Osteocyte (in vitro differentiated cells): ENCODE data around the gene ATP6V0B. TPM values are rescaled to one million over a fixed set of nuclear protein-coding genes. Genes with fewer than 3 reads are reported as not detected.

ENCODE experiments used
- DNase-seq: peaks from one replicate; pipeline ENCODE4 v3.0.0; 2021; ENCODE audit warnings: mixed read lengths; ENCODE audit not compliant: unreplicated experiment; ENCODE audit errors: extremely low spot score
- H3K27ac Mint-ChIP-seq: one replicate; pipeline ENCODE4 v1.8.0; 2021; ENCODE audit warnings: mild to moderate bottlenecking, mixed read lengths; ENCODE audit not compliant: unreplicated experiment
- H3K27me3 Mint-ChIP-seq: one replicate; pipeline ENCODE4 v1.8.0; 2021; ENCODE audit warnings: mixed read lengths; ENCODE audit not compliant: unreplicated experiment
- H3K36me3 Mint-ChIP-seq: one replicate; pipeline ENCODE4 v1.8.0; 2021; ENCODE audit warnings: mixed read lengths; ENCODE audit not compliant: unreplicated experiment
- H3K4me1 Mint-ChIP-seq: one replicate; pipeline ENCODE4 v1.8.0; 2021; ENCODE audit warnings: mixed read lengths; ENCODE audit not compliant: unreplicated experiment
- H3K4me3 Mint-ChIP-seq: one replicate; pipeline ENCODE4 v1.8.0; 2021; ENCODE audit warnings: mild to moderate bottlenecking, moderate library complexity, mixed read lengths; ENCODE audit not compliant: unreplicated experiment
- H3K9me3 Mint-ChIP-seq: one replicate; pipeline ENCODE4 v1.8.0; 2021; ENCODE audit warnings: mixed read lengths; ENCODE audit not compliant: unreplicated experiment
- total RNA-seq: library from RNA; stranded (reverse); gene quantifications from 2 replicates; pipeline ENCODE4 v1.2.1, GENCODE V29; 2021
- TF ChIP-seq, protein P1 (sequence below): fragments of 200-600 bp; sonication (generic); IDR thresholded peaks from 2 replicates; pipeline ENCODE4 v1.5.0; 2021; ENCODE audit warnings: antibody characterized with exemption, mild to moderate bottlenecking, moderate library complexity

The ATP6V0B gene
- total RNA-seq, 1 donor from 2014 or later, result 128 TPM

- no peak for DNase-seq
- Mint-ChIP-seq H3K4me1 (peaks cover 27% of the 10 kb centered on the region), H3K4me3 (peak overlapping the region; percentile 67), H3K9me3 (no peaks in the 10 kb centered on the region), H3K27me3 (no peaks in the 10 kb centered on the region), H3K36me3 (peaks cover 4% of the 10 kb centered on the region), H3K27ac (no peak overlapping the region)
- TF ChIP-seq, protein P1, sequence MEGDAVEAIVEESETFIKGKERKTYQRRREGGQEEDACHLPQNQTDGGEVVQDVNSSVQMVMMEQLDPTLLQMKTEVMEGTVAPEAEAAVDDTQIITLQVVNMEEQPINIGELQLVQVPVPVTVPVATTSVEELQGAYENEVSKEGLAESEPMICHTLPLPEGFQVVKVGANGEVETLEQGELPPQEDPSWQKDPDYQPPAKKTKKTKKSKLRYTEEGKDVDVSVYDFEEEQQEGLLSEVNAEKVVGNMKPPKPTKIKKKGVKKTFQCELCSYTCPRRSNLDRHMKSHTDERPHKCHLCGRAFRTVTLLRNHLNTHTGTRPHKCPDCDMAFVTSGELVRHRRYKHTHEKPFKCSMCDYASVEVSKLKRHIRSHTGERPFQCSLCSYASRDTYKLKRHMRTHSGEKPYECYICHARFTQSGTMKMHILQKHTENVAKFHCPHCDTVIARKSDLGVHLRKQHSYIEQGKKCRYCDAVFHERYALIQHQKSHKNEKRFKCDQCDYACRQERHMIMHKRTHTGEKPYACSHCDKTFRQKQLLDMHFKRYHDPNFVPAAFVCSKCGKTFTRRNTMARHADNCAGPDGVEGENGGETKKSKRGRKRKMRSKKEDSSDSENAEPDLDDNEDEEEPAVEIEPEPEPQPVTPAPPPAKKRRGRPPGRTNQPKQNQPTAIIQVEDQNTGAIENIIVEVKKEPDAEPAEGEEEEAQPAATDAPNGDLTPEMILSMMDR, result no peak
Observed at GRCh38 chr1:43931711-43932660, 42.8 kb upstream of the ATP6V0B start.

DNA sequence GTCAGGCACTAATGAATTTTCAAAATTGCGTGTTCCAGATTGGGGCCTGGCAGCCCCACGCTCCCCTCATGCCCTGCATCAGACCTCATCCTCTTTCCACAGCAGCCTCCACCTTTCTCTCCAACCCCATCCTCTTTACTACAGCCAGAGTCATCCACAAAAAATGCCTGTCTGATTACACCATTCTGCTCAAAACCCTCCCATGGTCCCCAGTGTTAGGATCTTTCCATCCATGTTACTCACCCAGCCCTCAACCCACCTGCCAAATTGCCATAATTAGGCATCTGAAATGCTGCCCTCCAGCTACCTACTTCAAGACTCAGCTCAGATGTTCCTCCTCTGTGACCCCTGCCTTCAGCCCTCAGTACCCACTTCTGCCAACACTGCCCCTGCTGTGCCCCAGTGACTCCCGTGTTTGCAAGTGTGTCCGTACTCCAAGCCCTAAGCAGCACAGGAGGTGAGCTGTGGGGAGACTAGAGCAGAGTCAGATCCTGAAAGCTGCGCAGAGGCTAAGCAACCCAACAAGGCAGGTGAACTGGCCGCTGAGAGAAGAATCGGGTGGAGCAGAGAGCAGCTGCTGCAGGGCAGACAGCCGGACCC, 41.9 kb upstream of the ATP6V0B start:
- peaks cover 27% of the 10 kb centered on the region for H3K4me1 Mint-ChIP-seq
- H3K27me3 Mint-ChIP-seq, result no peaks in the 10 kb centered on the region
- TF ChIP-seq, protein P1, result no peak
- no peaks in the 10 kb centered on the region for H3K9me3 Mint-ChIP-seq
- no peak for DNase-seq
- H3K27ac Mint-ChIP-seq, result peak overlapping the region; percentile 54
- H3K36me3 Mint-ChIP-seq, result peaks cover 4% of the 10 kb centered on the region
- H3K4me3 Mint-ChIP-seq, result peak overlapping the region; percentile 67

- Mint-ChIP-seq H3K9me3 (no peaks in the 10 kb centered on the region), H3K36me3 (peaks cover 4% of the 10 kb centered on the region), H3K4me3 (peak within 1 kb of the TSS; percentile 67), H3K4me1 (peaks cover 27% of the 10 kb centered on the region), H3K27me3 (no peaks in the 10 kb centered on the region), H3K27ac (peak within 1 kb of the TSS; percentile 54)
- DNase-seq, result no peak
- TF ChIP-seq, protein P1, result no peak
Observed at GRCh38 chr1:43933386-43934100, 41.2 kb upstream of the ATP6V0B start, which contains the start of gene ARTN. TSS of gene ARTN (plus strand) at chr1:43933801. CDS start at chr1:43935657, 1,856 bp downstream.

GRCh38 chr1:43934101-43934985, 40.4 kb upstream of the ATP6V0B start:
- peak overlapping the region; percentile 41 for H3K27ac Mint-ChIP-seq
- TF ChIP-seq, protein P1, result peak; percentile 92
- peak overlapping the region; percentile 58 for H3K4me3 Mint-ChIP-seq
- H3K27me3 Mint-ChIP-seq, result no peaks in the 10 kb centered on the region
- peaks cover 27% of the 10 kb centered on the region for H3K4me1 Mint-ChIP-seq
- H3K36me3 Mint-ChIP-seq, result peaks cover 4% of the 10 kb centered on the region
- no peak for DNase-seq
- no peaks in the 10 kb centered on the region for H3K9me3 Mint-ChIP-seq
